ENCODE results near the gene FHL5.

DNA sequence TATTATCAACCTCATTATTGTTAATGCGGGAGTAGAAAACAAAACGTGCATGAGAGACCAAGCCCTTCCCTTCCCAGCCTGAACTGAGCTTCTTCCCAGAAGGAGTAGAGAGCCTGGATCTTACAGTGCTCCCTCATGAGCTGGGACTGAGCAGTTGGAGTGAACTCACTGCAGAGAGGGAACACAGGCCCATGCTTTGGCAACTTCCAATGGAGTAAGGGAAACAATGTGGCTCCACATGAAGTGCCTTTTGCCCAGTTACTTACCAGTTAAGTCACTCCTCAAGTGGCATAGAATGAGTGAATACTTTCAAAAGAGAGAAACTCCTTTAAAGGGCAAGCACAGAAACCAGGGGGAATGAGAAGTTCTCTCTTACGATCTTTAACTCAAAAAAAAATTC lies 12.4 kb downstream of the FHL5 start:
- TF ChIP-seq, protein P1, sequence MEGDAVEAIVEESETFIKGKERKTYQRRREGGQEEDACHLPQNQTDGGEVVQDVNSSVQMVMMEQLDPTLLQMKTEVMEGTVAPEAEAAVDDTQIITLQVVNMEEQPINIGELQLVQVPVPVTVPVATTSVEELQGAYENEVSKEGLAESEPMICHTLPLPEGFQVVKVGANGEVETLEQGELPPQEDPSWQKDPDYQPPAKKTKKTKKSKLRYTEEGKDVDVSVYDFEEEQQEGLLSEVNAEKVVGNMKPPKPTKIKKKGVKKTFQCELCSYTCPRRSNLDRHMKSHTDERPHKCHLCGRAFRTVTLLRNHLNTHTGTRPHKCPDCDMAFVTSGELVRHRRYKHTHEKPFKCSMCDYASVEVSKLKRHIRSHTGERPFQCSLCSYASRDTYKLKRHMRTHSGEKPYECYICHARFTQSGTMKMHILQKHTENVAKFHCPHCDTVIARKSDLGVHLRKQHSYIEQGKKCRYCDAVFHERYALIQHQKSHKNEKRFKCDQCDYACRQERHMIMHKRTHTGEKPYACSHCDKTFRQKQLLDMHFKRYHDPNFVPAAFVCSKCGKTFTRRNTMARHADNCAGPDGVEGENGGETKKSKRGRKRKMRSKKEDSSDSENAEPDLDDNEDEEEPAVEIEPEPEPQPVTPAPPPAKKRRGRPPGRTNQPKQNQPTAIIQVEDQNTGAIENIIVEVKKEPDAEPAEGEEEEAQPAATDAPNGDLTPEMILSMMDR (IDR thresholded peaks at IDR 0.05): no peak
- no peak for TF ChIP-seq POLR2A (IDR thresholded peaks at IDR 0.05)

Data from tibial nerve (tissue), 3 donors.